GM21381 (cell line): ENCODE data around the gene ALG12.
"Not testable (repeated sequence)": the region's sequence is repeated elsewhere in the genome, so short reads cannot be mapped to it uniquely, and the experiment has no call there.

Experiments
- ATAC-seq: cut with Tn5 transposase; IDR thresholded peaks from one replicate; pipeline ENCODE4 v1.9.1; 2021; ENCODE audit warnings: mild to moderate bottlenecking, moderate library complexity; ENCODE audit not compliant: unreplicated experiment

Gene ALG12

GRCh38 chr22:49869086-49869830 is 49.0 kb downstream of the ALG12 start:
- ATAC-seq = no peak

- ATAC-seq = no peak
Observed at GRCh38 chr22:49867303-49868265, 50.7 kb downstream of the ALG12 start.

- ATAC-seq = no peak
Observed at GRCh38 chr22:49866646-49867045, 51.6 kb downstream of the ALG12 start.

- no peak for ATAC-seq
Observed at GRCh38 chr22:49866134-49866533, 52.1 kb downstream of the ALG12 start.

- no peak for ATAC-seq
Observed at GRCh38 chr22:49865156-49865555, 53.1 kb downstream of the ALG12 start.

GRCh38 chr22:49863931-49864330 is 54.3 kb downstream of the ALG12 start:
- ATAC-seq = no peak

- no peak for ATAC-seq
Observed at GRCh38 chr22:49862496-49862776, 55.8 kb downstream of the ALG12 start.

GRCh38 chr22:49861642-49862495 is 56.4 kb downstream of the ALG12 start:
- no peak for ATAC-seq

GRCh38 chr22:49858827-49859226 is 59.4 kb downstream of the ALG12 start:
- no peak for ATAC-seq

- no peak for ATAC-seq
Observed at GRCh38 chr22:49856766-49857618, 61.2 kb downstream of the ALG12 start.

GRCh38 chr22:49856343-49856742 is 61.9 kb downstream of the ALG12 start:
- no peak for ATAC-seq

- ATAC-seq = no peak
Observed at GRCh38 chr22:49855251-49855911, 62.9 kb downstream of the ALG12 start.

- no peak for ATAC-seq
Observed at GRCh38 chr22:49853981-49854831, 64.0 kb downstream of the ALG12 start.

GRCh38 chr22:49852898-49853894 is 65.0 kb downstream of the ALG12 start, which contains the start of gene ZBED4:
Gene ZBED4 (plus strand): TSS chr22:49853844. CDS start chr22:49883663, 29,819 bp downstream.
- ATAC-seq = peak; percentile 73

- ATAC-seq = not testable (repeated sequence)
Observed at GRCh38 chr22:49852568-49852897, 65.7 kb downstream of the ALG12 start.

GRCh38 chr22:49850959-49851802 is 67.1 kb downstream of the ALG12 start:
- no peak for ATAC-seq
